GM12892 (cell line): ENCODE measurements around the gene ZDHHC1.

Source experiments
- POLR2A ChIP-seq: IDR thresholded peaks from 2 replicates; pipeline ENCODE4 v1.6.1; 2011; ENCODE audit warnings: low read depth, low read length, control low read depth
- POLR2AphosphoS5 ChIP-seq: IDR thresholded peaks from 2 replicates; pipeline ENCODE4 v1.6.1; 2011; ENCODE audit warnings: low read depth, low read length, control low read depth
- TAF1 ChIP-seq: IDR thresholded peaks from 2 replicates; pipeline ENCODE4 v1.6.1; 2011; ENCODE audit warnings: low read depth, mild to moderate bottlenecking, control low read depth, low read length, borderline replicate concordance

- TF ChIP-seq TAF1 = no peak
- TF ChIP-seq POLR2A = no peak
- no peak for TF ChIP-seq POLR2AphosphoS5
Measured at GRCh38 chr16:67396159-67397035, 19.9 kb downstream of the ZDHHC1 start.
